ENCODE measurements around the gene TRAPPC10.

The TRAPPC10 gene

DNA sequence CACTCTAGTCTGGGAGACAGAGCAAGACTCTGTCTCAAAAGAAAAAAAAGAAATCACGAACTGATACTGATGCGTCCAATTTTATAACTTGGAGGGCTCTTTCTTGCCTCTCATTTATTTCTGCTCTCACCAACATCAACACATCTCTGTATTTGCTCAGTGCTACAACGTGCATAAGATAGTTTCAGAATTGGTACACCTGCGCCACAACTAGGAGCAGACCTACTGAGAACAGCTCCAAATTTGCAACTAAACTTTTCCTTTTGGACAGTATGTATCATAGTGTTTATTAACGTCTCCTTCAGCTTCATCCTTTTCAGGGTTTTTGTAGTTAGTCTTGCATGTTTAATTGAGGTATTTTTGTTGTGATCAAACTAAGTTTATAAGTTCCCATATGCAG, 27.7 kb downstream of the TRAPPC10 start:
- DNase-seq (ENCODE audit: low read depth) = no peak

DNA sequence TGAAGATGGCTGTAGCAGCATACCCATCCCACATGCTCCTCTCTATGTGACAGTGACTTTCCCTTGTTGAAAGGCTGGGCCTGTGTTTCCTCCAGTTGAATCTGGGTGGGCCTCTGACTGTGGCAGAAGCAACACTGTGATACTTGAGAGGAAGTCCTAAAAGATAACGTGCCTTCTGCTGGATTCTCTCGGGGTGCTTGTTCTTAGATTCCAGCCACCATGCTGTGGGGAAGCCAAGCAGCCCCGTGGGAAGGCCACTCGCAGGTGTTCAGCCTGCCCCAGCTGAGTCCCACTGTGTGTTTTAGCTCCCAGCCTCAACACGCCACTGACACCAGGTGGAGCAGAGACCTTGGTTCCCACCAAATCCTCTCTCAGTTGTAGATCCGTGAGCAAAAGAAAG, 31.5 kb downstream of the TRAPPC10 start:
- no peak for DNase-seq (ENCODE audit: low read depth)

DNA sequence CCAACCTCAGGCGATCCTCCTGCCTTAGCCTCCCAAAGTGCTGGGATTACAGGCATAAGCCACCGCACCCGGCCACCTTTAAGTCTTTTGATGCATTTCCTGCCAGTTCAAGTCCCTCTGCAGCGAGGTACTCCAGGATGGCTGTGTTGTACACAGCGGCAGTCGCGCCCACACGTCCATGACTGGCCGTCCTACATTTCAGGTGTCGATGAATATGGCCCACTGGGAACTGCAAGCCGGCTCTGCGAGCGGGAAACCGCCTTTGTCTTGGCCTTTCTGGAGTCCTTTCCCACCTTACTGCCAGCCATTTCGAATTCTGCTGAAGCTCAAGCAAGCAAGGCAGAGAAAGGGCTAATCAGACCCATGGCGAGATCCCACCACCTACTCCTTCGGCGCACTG, 34.6 kb downstream of the TRAPPC10 start:
- DNase-seq (ENCODE audit: low read depth) = no peak

DNA sequence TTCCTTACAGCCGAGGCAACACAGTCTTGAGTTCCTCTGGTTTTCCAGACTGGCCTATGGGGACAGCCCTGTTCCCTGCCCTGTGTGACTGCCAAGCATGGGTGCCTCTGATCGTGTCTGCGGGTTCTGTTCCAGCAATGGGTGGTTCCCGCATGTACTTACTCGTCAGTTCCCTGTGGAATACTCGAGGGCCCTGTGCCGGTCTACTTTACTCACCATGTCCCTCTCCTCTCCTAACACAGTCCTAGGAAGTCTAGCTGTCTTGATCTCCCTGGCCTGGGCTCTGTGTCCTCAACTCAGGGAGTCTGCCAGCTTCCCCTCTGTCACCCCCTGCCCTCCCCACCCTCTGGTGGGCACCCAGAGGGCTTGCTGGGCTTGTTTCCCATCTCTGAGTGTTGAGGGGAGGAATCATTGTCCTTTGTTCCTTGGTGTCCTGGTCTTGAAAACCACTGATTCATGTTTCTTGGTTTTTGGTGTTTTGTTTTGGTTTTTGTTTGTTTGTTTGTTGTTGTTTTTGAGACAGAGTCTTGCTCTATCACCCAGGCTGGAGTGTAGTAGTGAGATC, 36.0 kb downstream of the TRAPPC10 start:
- DNase-seq (ENCODE audit: low read depth) = no peak

DNA sequence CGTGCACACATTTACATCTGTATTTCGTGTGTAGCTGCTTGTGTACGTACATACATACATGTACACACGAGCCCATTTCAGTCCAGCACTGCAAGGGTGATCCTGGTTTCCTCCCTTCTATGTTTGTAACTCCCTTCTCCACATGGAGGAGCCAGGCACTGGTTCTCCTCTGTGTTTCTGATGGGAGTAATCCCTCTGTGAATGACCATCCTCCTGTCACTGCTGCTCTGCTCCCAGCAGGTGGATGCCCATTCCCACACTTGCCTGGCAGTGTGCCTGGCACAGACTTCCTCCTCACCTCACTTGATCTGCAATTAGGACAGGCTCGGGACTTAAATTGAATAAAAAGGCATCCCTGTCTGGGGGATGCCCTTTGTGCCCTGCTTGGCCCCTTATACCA, 37.1 kb downstream of the TRAPPC10 start:
- no peak for DNase-seq (ENCODE audit: low read depth)

DNA sequence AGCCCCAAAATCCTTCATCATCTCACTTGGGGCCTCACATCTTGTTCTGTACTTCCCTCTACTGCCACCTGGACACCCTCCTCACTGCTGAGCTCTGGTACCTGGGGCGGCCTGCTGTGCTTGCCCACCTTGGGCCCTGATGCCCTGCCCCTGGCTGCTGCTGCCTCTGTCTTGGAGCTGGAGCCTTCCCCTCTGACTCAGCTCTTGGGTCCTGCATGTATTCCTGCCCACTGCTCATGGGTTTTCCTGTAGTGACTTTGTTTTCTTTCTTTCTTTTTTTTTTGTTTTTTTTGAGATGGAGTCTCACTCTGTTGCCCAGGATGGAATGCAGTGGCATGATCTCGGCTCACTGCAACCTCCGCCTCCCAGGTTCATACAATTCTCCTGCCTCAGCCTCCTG, 37.5 kb downstream of the TRAPPC10 start:
- no peak for DNase-seq (ENCODE audit: low read depth)

DNA sequence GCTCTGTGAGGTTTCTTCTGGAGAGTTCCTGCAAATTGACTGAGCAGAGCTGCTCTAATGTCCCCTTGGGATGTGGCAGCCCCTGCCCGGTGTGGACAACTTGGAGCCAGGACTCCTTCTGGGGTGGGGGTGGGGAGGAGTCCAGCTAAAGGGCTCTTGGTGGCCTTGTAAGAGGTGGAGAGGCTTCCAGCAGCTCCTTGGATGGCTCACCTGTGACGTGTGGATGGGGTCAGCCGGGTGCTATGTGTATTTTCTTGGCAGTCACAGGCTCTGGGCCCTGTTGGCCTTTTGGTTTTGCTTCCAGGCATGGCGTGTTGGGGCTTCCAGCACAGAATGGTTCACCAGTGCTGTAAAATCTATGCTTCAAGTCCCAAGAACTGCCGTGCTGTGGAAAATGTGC, 38.2 kb downstream of the TRAPPC10 start:
- no peak for DNase-seq (ENCODE audit: low read depth)

DNA sequence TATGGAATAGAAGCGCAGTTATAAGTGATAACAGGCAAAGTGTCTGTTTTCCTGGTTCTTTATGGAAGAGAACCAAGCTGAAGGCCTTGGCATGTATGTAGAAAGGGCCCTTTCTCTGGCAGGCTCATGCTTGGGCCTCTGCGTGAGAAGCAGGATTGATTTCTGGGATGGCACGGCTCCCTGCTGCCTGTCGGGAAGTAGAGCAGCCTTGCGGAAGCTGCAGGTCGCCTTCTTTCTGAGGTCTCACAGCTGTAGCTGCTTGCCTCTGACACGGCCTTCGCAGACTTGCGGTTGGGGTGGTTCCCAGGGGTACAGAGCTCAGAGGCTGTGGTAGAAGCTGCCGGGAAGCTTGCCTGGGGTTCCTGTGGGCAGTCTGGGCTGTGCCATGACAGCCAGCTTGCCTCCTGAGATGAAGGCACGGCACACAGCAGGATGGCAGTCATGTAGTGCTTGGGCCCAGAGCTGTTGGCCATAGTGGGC, 39.4 kb downstream of the TRAPPC10 start:
- no peak for DNase-seq (ENCODE audit: low read depth)

DNA sequence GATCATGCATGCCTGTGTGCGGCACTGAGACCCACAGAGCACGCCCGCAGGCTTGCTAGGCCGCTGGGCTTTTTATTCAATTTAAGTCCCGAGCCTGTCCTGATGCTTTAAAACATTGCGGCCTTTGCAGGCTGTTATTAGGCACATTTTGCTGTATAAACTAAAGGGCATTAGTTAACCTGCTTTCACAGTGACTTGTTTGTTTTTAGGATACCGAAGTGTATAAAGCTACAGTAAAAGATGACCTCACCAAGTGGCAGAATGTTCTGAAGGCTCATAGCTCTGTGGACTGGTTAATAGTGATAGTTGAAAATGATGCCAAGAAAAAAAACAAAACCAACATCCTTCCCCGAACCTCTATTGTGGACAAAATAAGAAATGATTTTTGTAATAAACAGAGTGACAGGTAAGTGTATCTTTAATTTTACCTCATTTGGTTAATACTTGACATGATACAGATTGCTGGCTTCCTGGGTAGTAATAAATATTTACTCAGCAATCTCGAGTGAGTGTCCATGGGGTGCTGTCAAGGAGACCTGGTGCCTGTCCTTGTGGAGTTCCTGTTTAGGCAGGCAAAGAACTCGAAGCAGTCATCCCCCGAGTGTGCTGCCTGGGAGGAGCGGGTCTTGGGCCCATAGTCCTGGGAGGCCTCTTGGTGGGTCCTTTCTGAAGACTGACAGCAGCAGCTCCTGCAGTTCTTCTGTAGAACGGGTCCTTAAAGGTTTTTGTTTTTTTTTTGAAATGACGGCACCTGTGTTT, 40.1 kb downstream of the TRAPPC10 start:
- DNase-seq (ENCODE audit: low read depth) = no peak

DNA sequence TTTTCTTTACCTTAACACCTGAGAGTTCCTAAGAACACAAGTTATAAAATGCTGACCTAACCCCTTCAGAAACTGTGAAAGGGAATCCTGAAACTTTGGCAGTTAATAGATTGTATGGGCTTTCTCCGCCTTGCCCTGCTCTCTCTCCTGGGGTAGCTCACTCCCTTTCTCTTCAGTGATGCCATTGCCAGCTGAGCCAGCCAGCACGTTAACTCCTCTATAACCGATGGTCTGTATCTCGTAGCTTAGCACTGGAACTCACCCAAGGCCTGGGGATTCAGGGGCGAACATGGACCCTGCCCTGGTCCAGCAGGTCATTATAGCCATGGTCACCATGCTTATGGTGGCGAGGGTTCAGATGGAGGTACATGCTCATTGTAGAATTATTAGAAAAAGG, 40.7 kb downstream of the TRAPPC10 start:
- no peak for DNase-seq (ENCODE audit: low read depth)

DNA sequence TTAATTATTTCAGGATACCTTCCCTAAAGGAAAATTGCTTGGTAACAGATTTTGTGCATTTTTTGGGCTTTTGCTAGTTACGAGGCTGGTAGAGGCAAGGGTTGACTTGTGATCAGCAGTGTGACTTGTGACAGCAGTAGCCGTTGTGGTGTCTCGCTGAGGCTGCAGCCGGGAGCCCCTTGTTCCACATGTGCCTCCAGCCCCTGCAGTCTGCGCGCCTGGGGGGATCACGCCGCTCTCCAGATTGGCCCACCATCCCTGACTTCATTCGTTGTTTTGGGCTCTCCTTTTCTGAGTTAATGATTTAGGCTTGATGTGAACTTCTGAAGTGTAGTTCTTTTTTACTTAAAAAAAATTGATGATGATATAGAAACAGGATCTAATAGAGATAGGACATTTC, 41.5 kb downstream of the TRAPPC10 start:
- no peak for DNase-seq (ENCODE audit: low read depth)

DNA sequence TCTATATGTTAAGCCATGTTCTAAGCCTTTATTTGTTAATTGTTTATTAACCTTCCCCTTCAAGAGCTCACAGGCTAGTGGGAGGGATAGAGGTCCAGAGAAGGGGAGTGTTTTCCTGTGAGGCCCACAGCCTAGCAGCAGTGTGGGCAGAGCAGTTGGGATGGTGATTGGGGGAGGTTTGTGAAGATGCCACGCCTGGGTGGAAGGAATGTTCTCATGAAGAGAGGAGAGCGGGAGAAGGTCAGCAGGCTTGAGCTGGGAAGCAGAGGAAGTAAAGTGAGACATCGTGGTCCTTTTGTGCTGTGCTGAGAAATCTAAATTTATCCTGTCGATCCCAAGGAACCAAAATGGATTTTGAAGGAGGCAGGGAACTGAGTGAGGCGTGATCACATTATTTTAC, 42.6 kb downstream of the TRAPPC10 start:
- no peak for DNase-seq (ENCODE audit: low read depth)

DNA sequence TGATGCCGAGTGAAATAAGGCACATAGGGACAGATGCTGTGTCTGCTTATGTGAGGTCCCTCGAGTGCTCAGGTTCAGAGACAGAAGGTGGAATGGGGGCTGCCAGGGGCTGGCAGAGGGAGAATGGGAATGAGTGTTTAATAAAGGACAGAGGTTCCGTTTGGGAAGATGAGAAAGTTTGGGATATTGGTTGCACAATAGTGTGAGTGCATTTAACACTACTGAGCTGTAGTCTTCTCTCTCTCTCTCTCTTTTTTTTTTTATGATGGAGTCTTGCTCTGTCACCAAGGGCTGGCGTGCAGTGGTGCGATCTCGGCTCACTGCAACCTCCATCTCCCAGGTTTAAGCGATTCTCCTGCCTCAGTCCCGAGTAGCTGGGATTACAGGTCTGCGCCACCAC, 44.9 kb downstream of the TRAPPC10 start:
- DNase-seq (ENCODE audit: low read depth) = no peak

DNA sequence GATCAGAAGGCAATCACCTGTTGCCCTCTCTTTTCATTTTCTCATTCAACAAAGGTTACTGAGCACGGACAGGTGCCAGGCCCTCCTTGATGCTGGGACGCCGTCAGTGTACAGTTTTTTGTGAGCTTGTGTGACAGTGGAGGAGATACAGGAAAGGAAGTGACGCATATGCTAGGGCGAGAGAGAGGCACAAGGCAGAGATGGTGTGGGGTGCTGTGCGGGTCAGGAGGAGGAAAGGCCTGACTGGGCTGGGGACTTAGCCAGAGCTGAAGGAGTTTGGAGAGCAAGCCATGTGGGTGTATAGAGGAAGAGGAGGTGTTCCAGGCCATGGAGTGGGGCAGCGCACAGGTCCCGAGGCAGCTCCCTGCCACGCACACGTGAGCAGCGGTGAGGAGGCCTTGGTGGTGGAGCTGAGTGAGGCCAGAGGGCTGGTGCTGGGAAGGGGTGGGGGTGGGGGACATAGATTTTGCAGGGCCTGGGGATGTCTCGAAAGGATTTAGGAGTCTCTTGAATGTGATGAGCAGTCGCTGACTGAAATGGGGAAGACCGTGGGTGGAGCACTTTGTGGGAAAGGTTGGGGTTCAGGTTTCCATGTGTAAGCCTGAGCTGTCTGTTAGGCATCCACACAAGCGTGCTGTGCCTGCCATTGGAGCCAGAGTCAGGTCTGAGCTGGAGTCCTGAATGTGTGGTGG, 46.0 kb downstream of the TRAPPC10 start:
- no peak for DNase-seq (ENCODE audit: low read depth)

DNA sequence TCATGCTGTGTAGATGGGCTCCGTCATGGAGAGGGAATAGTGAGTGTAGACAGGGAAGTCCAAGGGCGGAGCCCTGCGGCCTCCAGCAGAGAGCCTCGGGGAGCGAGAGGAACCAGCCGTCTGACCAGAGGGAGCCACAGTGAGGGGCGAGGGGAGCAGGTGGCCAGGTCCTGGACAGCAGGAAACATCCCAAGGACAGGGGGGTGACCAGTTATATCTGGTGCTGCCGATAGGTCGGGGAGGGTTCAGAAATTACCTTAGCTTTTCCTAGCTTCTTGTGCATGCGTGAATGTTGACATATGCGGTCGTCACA, 46.5 kb downstream of the TRAPPC10 start:
- DNase-seq (ENCODE audit: low read depth) = no peak

DNA sequence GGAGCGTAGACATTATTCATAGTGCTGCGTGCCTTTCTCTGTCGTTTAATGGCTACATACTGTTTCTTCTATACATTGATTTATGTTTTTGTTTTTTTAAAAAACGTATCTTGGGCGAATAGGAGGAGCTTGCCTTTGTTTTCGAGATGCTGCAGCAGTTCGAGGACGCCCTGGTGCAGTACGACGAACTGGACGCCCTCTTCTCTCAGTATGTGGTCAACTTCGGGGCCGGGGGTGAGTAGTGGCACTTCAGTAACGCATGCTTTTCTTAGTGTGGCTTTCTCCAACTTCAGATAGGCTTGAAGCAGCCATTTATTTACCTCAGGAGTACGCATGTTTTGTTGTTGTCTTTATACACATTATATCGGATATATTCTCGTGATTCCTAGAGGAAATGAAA, 46.9 kb downstream of the TRAPPC10 start:
- DNase-seq (ENCODE audit: low read depth) = no peak

DNA sequence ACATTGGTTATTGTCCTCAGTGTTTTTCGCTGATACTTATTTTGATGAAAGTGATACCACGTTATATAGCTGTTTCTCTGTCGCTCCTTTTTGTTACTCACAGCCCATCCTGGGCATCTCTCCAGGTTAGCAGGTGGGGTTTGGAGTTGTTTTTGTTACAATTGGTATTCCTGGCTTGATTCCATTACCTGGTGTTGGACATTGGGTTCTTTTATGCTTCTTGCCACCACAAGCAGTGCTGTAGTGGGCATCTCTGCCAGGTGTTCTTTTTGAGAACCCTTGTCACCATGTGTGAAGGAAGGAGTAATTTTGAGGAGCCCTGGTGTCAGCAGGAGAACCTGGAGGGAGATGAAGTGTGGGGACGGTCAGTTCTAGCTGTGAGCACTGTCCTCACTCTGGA, 47.6 kb downstream of the TRAPPC10 start:
- no peak for DNase-seq (ENCODE audit: low read depth)

DNA sequence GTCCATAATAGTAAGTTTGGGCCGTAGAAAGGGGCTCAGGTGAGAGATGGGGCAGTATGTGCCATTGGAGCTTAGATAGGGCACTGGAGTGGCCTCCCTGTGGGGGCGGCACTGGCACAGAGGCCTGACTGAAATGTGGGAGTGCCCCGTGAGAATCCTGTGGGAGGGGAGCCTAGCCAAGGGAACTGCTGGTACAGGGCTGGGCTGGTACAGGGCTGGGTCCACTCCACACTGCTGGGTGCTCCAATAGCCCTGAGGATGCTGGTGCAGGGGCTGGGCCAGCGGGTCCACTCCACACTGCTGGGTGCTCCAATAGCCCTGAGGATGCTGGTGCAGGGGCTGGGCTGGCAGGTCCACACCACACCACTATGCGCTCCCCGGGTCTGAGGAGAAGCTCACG, 50.3 kb downstream of the TRAPPC10 start:
- DNase-seq (ENCODE audit: low read depth) = no peak

DNA sequence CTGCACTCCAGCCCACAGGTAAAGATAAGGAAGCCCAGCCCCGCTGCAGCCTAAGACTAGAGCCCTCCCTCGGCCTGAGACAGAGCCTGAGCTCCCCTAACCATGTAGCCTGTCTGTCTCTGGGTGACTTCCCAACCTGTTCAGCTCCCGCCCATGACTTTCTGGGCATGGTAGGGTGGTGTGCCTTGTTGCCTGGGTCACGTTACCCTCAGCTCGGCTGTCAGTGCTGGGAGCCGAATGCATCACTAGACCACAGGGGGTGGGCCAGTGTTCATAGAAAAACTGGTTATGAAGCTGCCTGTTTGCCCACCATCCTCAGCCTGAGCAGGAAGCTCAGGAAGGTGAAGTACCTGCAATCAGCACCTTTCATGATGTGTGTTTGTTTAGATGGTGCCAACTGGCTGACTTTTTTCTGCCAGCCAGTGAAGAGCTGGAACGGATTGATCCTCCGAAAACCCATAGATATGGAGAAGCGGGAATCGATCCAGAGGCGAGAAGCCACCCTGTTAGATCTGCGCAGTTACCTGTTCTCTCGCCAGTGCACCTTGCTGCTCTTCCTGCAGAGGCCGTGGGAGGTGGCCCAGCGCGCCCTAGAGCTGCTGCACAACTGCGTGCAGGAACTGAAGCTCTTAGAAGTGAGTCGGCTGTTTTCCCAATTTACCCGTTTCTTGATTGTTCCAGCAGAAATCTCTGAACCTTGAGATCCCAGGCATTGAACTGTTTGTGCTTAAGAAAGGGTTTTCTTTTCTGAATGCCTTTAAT, 51.2 kb downstream of the TRAPPC10 start:
- DNase-seq (ENCODE audit: low read depth) = no peak

DNA sequence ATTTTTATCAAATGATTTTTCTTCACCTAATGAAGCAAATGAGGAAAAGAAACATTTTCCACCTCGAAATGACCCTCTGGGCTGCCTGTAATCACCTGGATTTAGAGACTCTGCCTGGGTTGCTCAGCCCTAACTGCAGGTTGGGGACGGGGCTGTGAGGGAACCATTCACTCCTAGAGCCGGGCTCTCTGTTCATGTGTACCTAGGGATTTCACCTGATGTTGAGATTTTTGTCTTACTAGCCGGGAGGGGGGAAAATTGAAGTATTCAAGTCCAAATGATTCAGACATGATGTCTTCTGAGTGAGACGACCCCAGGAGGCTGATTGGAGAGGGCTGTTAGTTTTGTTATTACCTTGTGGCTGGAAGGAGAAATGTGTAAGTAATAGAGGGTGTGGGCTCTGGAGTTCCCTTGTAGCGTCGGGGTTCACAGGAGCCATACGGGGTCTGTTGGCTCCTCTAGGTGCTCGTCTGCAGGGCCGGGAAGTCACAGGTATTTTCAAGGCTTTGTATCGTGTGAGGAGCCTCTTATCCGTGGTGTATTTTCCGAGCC, 52.8 kb downstream of the TRAPPC10 start:
- DNase-seq (ENCODE audit: low read depth) = no peak

DNA sequence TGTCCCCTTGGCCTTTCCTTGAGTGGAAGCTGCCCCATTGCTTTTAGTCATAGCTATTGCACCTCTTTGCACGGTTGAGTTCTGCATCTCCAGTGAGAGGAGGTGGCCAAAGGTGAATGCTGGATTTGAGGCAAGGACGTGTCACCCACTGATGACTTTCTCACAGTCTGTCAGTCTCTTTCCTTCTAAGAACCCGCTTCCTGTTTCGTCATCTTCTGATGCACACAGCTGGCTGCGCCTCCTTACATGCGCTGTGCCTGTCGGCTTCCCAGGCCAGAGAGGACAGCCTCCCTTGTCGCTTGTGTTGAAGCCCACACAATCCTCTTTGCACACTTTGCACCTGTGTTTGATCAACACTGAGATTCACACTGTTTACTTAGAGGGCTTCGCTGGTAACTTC, 53.3 kb downstream of the TRAPPC10 start:
- no peak for DNase-seq (ENCODE audit: low read depth)

DNA sequence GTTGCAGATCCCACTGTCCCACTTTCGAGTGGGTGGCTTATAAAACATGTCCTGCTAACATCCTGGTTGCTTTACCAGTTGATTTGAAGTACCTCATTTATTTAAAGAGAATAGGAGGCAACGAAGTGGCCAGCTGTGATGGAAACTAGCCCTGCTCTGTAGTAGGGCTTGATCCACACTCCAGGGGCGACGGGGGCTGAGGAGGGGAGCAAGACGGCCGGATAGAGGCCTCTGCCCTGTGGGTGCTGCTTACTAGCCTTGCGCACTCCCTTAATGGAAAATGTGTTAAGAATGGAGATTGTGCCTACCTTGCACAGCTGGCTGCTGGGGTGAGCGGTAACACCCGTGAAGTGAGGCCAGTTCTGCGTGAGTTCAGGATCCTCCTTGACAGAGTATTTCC, 54.0 kb downstream of the TRAPPC10 start:
- no peak for DNase-seq (ENCODE audit: low read depth)

Data from HS-27A (cell line).